Inflammatory macrophage treated with lipopolysaccharide for 1 hour (primary cell): Measurements from ENCODE around the gene ADARB2.

Experiments
- DNase-seq, 2 donors: peaks; one replicate each; pipeline ENCODE4 v3.0.0-alpha.2; 2020 to 2022

The ADARB2 gene

DNA sequence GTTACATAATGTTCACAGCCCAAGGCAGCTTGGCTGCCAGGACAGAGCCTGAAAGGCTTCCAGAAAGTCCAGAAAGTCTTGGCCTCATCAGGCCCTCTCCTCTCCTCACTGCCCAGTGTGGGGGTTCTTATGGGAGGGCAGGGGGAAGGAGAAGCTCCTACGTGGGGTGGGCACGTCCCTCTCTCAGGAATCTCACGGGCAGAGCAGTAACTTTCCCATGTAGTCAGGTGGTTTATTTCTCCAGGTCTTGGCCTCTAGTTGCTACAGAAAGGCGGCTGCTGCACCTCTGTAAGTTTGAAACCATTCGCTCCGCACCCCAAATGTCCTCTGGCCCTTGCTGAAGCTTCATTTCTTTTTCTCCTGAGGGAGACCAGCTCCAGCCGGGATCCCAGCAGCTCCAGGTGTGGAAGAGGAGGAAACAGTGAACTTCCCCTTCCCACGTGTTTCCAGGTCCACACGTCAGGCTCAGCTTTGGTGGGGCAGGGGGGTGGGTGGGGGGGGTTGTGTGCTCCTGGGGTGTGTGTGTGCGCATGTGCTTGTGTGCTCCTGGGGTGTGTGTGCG, 360.9 kb downstream of the ADARB2 start:
- no peak for DNase-seq

DNA sequence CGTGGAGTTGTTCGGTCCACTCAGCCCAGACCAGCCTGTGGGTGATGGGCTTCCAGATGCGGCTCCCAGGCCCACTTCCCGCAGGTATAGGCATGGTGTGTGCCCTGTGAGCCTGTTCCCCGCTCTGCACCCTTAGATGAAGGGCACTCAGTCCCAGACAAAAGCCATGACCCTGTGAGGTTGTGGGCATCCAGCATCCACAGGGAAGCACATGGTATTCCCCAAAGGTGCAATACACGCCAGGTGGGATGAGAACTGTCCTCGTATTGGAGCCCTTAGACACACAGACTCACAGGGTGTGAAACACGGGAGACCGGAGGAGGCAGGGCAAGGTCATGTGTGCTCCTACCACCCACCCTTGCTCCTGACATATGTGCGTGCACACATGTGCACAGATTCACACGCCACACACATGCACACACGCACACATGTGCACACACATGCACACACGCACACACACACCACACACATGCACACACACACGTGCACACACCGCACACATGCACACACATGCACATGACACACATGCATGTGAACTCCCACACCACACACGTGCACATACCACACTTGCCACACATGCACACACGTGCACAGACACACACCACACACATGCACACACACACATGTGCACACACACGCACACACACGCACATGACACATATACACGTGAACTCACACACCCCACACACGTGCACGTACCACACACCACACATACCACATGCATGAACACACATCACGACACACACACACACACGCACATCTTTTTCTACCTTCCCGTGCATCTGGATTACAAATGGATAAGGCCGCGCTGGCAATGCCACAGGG, 361.8 kb downstream of the ADARB2 start:
- no peak for DNase-seq

DNA sequence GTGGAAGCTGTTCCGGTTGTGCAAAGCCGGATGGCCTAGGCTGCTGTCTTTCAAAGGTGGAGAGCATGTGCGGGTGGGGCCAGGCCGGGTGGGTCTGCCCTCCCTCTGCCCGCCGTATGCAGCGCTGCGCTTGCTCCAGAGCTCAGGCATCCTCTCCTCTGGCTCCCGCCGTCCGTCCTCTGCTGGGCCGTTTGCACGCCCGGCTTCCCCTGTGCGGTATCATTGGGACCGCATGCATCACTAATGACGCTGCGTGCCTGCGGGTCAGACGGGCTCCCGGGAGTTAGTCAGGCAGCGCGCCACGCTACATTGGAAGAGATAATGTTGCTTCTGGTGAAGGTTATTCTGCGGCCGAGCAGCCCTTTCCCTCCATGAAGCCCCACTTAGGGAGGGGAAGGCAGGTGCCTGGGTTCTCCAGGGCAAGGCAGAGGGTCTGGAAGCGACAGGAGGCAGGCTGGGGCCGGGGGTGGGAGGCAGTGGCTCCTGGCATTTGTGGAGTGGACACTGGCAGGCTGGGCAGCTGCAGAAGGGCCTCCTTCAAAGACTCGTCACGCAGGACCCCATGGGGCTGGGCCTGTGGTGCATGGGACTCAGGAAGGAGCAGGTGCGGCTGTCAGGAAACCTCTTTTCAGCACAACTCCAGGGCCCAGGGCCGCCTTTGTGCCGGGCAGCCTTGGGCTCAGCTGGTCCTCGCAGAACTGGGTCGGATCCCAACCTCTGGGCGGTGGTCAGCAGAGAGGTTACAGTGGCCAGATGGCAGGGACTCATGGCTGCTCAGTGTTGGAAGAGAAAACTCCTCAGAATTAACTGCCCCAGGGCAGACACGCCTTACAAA, 362.6 kb downstream of the ADARB2 start:
- no peak for DNase-seq

DNA sequence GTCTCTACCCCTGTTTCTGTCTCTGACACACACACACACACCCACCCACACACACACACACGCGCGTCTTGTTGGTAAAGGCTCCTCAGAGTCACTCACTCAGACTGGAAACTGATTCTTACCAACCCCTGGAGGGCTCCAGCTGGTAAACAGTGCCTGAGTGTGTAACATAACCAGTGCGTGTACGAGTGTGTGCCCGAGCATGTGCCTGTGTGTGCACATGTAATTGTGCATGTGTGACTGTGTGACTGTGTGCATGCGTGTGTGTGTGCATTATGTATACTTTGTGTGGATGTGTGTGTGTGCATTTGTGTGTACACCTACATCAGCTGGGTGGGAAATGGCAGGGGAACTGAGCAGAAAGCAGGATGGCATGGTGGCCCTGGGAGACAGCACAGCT, 364.0 kb downstream of the ADARB2 start:
- DNase-seq: no peak

DNA sequence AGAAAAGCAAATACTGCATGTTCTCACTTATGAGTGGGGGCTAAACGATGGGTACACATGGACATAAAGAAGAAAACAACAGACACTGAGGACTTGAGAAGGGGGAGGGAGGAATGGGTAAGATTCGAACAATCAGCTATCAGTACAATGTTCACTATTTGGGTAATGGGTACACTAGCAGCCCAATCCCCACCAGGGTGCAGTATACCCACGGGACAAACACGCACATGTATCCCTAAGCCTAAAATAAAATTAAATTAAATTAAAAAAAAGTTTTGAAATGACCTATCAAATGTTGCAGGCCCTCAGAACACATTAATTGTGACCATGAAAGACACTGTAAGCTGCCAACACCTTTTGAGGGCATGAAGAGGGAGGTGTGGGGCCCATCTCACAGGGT, 365.1 kb downstream of the ADARB2 start:
- no peak for DNase-seq

DNA sequence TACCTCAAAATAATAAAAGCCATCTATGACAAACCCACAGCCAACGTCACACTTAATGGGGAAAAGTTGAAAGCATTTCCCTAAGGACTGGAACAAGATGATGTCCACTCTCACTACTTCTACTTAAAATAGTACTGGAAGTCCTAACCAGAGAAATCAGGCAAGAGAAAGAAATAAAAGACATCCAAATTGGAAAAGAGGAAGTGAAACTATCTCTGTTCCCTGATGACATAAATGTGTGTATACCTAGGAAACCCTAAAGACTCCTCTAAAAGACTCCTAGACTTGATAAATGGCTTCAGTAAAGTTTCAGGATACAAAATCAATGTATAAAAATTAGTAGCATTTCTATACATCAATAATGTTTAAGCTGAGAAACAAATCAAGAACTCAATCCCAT, 367.0 kb downstream of the ADARB2 start:
- peak in 1 of 2 donors; percentile 1 for DNase-seq

DNA sequence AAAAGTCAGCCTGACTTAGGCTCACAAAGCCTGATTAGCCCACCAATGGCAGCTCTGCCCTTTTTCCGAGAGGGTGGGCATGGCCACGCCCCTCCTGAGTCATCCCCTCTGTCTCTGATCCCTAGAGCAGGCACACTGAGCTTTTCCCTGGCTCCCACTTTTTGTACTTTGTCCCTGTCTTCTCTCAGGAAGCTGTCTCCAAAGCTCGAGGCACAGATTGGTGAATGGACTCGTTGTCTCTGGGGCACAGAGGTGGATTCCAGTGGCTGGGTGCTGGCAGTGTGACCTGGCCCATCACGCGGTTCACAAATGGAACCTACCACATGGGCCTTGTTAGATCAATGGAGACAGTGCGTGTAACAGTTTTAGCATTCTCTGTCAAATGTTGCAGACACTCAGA, 367.7 kb downstream of the ADARB2 start:
- DNase-seq: no peak

DNA sequence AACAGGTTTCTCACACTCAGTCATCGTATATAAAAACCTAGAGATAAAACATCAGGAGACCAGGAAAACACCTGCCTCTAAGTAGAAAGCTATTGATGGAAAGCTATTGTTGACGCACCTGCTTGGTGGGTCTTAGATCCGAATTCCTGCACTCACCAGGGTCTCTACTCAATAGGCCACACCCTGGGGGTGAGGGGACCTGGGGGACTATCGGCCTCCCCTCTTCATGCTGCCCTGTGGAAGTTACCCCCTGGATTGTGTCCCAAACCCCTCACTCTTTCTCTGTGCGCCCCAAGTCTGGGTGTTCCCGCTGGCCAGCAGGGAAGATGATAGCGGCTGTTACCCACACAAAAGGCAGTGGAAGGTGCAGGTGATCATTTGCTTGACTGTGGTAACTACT, 368.1 kb downstream of the ADARB2 start:
- no peak for DNase-seq

DNA sequence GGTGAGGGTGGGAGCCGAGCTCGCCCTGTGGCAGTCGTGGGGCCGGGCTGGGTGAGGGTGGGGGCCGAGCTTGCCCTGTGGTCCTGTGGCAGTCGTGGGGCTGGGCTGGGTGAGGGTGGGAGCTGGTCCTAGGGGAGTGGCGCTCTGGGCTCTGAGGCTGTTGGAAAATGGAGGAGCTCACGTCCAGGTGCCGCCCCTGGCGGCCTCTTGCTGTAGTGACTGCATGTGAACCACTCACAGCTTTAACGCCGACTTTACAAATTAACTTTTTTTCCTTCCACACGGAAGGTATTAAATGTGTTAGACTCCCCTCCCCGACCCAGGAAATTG, 368.5 kb downstream of the ADARB2 start:
- peak; percentile 1 to 12 for DNase-seq

DNA sequence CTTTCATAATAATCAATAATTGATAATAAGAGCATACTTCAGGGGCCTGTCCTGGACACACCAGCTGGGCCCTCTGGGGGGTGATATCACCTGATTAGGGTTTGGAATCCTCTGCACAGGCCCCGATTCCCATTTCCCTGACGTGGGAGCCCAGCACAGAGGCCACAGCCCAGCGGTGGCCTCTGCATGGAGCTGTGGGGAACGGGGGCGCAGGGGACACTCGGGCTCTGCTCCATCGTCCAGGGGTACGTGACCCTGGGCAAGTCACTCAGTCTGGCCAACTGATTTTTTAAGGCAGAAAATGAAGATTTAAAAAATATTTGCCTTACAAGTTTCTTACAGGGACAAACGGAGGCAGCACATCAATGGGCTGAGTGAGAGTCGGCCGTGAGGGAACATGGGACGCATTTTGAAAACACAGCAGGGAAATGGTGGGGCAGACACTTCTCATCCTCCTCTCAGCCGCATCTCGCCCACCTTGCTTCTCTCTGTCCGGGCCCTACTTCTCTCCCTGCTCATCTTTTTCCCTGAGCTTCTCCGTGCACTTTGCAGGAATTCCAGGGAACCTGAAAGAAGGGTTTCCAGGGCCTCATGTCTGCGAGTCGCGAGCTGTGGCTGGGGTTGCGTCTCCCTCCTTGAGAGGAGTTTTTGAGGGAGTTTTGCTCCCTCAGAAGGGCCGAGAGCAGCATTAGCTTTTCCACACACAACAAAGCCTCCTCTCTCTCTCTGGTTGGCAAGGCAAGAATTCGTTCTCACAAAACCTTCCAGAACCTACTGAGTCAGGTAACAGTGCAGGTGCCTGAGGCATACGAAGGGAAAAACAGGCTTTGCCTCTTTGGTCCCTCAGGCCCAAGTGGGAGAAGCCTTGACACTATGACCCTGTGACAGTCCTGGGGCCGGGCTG, 369.1 kb downstream of the ADARB2 start:
- DNase-seq: no peak

DNA sequence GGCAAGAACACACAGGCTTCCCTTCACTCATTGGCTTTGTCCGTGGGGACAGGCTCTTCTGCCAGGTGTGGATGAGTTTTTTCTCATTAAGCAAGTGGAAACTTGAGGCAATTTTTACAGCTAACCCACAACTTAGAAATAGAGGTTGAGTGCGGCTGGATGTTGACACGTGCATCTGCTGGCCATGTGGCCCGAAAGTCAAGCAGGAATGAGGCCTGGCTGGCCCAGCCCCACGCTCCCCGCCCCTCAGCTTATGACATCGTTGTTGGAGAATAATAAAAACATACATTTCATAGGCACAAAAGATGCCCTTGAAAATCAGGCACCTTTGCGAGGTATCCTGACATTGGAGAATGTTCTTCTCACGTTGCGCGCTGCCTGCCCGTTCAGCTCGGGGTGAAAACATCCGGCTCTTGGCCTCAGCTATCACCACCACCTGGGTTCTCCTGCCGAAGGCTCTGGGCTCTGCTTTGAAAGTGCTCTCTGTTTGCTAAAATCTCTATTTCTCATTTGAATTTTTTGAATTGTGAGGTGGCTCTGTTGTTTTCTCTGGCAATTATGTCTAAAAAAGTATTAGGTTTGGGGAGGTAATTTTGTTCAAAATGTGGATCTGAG, 370.4 kb downstream of the ADARB2 start:
- no peak for DNase-seq

DNA sequence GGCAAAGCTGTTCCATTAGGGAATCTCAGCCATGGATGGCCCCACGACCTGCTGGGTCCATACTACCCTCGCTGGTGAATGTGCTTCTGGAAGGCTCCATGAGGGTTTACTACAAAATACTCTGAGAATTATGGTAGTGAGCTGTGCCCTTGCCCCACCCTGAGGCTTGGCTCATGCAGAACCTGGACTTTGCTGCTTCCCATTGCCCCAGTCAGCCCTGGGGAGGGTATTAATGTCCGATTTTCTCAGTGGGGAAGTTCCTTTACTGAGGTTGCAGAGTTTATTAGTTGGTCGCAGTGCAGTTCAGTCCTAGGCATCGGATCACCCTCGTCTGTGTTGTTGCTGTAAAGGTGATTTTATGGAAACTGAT, 371.0 kb downstream of the ADARB2 start:
- no peak for DNase-seq

DNA sequence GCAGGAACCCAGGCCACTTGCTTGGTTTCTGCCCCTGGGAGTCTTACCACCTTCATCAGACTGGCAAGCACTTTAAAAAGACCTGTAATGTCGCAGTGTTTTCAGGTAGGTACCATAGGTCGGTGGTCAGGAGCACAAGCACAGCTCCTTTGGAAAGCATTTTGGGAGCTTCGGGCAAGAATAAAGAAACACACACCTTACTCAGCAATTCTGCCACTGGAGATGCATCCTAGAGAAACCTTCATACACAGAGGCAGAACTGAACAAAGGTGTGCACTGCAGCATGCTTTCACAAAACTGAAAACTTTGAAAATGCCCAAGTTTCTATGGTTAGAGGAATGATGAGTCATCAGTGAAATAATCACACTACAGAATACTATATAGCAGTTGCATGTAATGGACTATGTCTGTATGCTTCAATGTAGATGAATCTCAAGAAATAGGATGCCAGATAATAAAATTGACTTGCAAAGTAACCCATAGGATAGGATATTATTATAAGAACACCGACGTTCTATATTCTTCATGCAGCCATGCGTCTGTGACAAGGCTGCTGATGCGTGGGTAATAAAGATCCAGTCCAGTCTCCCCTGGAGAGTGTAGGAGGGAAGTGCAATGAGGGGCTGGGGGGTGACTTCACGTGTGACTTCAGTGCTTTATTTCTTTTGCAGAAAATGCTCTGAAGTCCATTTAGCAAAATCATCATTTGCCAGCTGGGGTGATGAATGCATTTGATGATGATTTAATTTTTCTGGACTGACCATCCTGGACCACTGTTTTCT, 371.6 kb downstream of the ADARB2 start:
- DNase-seq: no peak

DNA sequence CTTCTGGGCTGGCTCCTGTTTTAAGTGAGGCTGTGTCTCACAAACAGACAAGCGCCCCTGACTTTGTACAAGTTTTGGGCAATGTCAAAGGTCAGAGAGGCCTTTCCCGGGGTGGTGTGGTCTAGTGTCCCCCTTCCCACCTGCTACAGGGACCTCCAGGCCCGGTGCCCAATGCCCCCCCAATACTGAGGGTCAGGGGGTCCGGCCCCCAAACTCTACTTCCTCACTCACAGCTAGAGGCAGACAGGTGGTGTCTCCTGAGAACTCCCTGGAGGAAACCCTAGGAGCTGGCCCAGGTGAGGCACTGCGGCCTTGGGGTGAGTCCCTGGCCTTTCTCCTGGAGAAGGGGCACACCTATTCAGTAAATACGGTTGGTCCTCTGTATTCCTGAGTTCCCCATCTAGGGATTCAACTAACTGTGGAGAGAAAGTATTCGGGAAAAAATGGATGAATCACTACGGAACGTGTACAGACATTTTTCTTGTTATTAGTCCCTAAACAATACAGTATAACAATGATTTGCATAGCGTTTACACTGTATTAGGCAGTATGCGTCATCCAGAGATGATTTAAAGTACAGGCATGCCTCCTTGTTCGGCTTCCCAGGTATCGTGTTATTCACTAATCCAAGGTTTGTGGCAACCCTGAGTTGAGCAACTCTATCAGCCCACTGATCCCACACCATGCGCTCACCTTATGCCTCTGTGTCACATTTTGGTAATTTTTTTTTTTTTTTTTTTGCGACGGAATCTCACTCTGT, 373.0 kb downstream of the ADARB2 start:
- no peak for DNase-seq

DNA sequence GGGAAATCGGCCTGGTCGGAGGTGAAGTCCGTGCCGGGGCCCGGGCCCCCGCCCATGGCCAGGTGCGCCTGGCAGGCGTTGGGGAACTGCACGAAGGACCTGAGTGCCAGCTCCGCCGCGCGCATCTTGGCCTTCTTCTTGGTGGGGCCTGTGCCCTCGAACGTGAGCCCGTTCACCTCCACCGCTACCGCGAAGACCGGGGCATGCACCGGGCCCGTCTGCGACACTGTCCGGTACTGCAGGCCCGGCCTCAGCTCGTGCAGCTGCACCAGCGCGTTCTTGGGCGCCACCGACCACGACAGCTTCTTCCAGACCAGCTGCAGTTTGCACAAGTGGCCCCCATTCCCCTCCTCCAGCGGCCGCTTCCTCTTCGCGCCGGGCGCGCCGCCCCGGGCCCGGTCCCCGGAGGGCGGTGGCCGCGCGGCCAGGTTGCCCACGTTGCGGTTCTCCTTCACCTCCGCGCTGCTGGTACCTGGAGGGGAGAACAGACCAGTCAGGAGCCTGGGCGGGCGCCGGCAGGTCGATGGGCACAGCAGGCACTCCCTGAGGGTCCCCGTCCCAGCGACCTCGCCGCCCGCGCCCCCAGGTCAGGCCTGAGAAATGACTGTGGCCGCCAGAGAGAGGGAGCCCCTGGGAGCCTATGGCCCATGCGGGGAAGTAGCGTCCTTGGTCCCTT, 373.7 kb downstream of the ADARB2 start:
- no peak for DNase-seq

DNA sequence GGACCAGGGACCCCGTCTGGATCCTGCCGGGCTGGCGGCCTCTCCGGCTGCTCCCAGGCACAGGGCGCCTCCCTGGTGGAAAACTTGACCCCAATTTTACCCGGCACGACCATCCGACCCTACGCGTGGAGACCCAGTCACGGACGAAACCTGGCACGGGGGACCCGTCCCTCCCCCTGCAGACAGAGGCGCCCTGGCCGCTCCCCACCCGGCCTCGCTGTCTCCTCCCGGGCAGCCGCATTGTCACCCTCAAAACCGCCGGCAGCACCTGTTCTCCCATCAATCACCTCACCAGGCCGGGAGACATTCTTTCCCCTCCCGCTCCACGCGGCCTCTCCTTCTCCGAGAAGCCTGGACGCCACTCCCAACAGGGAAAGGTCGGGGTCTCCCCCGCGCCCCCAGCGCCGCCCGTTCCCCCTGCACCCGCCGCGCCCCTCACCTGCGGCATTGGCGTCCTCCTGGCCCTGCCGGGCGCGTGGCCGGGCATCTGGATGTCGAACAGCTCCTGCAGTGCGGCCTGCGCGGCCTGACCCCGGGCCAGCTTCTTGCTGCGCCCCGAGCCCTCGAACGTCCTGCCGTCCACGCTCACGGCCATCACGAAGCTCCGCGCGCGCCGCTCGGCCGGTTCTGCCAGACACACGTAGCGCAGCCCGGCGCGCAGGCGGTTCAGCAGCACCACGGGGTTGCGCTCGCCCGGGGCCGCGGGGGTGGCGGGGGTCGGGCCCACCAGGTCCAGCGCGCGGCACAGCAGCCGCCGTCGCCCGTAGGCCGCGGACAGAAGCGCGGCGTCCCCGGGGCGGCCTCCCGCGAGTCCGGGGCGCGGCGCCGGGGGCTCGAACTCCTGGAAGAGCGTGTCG, 374.5 kb downstream of the ADARB2 start:
- DNase-seq: no peak

DNA sequence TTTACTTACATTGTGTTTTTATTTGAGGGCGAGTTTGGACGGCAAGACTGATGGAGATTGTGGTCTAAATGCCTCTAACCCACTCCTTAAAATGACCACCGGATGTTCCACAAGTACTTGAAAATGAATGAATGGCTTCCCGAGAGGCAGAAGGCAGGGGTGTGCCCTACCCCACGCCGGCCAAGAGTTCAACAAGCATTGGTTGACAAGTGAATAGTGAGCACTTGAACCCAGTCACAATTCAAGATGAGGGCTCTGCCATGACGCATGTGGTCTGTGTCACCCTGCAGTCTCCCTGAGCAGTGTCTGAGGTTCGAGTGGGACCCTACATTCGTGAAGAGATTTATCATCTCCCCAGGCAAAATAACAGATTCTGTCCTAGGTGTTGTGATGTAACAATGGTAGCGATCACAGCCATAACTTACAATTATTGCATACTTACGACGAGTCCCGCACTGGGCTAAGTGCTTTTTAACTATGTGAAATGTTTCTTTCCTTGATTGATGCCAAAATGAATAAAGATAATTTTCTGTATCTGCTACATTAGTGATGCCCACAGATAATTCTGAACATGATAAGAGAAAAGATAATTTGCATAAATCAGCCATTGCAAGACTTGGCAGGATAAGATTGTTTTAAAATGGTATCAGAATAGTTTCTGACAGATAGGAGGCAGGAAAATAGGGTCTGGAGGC, 375.8 kb downstream of the ADARB2 start:
- no peak for DNase-seq

DNA sequence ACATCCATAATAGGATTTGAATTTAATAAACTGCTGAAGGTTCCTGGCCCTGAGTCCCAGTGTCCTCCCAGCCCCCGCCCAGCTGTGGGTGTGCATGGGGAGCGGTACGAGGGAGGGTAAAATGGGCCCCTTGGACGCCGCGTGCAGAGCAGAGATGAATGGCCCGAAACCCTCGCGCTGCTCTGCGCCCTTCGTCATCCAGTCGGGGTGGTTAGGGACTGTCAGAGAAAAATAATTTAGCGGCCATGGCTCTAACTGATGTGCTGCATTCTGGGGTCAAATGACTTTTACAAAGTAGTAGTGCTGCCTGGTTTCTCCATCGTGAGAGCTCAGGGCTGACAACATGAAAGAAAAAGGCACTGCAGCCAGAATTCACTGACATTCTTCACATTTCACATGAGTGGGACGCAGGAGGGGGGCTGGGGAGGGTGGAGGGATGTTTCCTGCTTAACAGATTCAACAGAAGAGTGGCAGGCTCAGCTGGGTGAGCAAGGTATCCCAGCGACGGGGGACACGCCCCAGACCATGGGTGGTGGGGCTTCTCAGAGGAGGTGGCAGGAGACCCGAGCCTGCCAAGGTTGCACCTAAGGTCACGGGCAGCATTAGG, 376.7 kb downstream of the ADARB2 start:
- no peak for DNase-seq
